ENCODE data around the gene LRRC2.
"Not testable (repeated sequence)": the region's sequence is repeated elsewhere in the genome, so short reads cannot be mapped to it uniquely, and the experiment has no call there.

Gene LRRC2

DNA sequence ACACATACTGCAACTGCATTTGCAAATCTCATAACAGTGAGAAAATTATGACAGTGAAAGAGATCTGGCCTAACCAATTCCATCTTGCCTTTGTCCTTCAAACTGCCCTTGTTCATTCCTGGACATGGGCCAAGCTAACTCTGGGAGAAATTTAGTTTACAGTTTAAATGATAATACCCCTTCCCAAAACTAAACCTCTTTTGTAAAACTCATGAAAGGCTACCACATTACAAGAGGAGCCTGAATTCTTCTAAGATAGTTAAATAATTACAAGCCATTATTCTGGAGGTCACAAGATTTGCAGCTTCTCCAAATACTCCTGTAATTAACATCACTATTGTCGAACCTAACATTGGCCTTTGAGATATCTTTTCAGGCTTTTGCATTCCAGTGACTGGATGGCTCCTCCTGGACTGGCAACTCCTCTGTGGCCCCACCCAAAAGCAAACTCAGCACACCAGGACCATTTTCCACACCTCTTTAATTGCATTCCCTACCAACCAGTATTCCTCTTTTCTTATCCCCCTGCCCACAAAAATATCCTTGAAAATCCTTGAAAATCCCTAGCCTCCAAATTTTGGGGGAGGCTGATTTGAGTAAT is 37.4 kb upstream of the LRRC2 start:
- no peak overlapping the region for H3K27ac ChIP-seq (ENCODE audit: low read depth, low read length, severe bottlenecking)
- H3K4me1 ChIP-seq (ENCODE audit: control insufficient read depth, insufficient read depth, low read length, poor library complexity, severe bottlenecking), result no peaks in the 10 kb centered on the region
- 27 to 33% methylated on average over 1 of the region's 1 CpG for whole genome bisulfite sequencing, 2 experiments (ENCODE audit: insufficient coverage in 2 of 2)
- H3K9me3 ChIP-seq (ENCODE audit: control insufficient read depth, low read length), result no peaks in the 10 kb centered on the region
- no peak overlapping the region for H3K4me3 ChIP-seq (ENCODE audit: extremely low read depth, insufficient read depth, low read length, poor library complexity, severe bottlenecking)
- no peaks in the 10 kb centered on the region for H3K36me3 ChIP-seq (ENCODE audit: control insufficient read depth, insufficient read depth, low read length)

DNA sequence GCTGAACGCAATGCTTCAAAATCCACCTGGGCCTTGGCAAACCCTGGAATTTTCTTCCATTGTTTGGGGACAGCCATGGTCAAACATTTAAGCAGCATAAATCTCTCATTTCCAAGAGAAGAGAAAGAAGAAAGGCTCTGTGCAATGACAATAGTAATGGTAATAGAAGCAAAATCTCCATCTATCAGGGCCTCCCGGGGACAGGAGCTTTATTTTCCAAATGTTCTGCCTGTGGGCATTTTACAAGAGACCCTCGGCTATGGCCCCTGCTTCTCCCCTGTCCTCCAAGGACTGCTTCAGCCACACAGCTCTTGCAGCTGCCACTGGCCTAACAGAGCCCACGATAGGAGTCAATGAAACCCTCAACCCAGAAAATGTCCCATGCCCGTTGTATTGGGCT is 33.5 kb upstream of the LRRC2 start:
- H3K4me3 ChIP-seq (ENCODE audit: extremely low read depth, insufficient read depth, low read length, poor library complexity, severe bottlenecking), result no peak overlapping the region
- no peaks in the 10 kb centered on the region for H3K36me3 ChIP-seq (ENCODE audit: control insufficient read depth, insufficient read depth, low read length)
- 61 to 67% methylated on average over 4 to 5 of the region's 5 CpGs for WGBS, 2 experiments (ENCODE audit: insufficient coverage in 2 of 2)
- no peak overlapping the region for H3K27ac ChIP-seq (ENCODE audit: low read depth, low read length, severe bottlenecking)
- no peaks in the 10 kb centered on the region for H3K9me3 ChIP-seq (ENCODE audit: control insufficient read depth, low read length)
- H3K4me1 ChIP-seq (ENCODE audit: control insufficient read depth, insufficient read depth, low read length, poor library complexity, severe bottlenecking), result no peaks in the 10 kb centered on the region

DNA sequence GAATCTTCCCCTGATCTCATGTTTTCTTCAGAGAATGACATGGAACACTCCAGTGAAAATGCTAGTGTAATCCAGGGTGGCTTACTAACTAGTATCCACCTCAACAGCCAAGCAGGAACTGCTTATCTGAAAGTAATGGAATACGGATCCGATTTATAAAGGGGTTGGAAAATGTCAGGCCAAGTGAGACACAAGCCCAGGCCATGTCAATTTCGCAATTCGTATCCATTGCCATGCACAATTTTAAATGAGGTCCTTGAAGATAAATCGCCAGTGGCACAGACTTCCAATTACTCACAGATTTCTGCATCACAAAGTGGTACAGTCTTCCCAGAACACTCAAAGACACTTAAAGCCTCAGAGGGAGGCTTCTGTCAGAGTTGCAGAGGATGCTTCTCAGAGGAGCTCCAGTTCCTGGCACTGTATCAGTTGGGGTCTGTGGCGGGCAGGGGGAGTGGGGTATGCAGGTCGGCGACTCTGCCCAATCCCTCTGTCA is 29.8 kb upstream of the LRRC2 start:
- H3K36me3 ChIP-seq (ENCODE audit: control insufficient read depth, insufficient read depth, low read length), result no peaks in the 10 kb centered on the region
- H3K9me3 ChIP-seq (ENCODE audit: control insufficient read depth, low read length), result no peaks in the 10 kb centered on the region
- 78 to 79% methylated on average over 4 to 5 of the region's 8 CpGs for WGBS, 2 experiments (ENCODE audit: insufficient coverage in 2 of 2)
- no peak overlapping the region for H3K27ac ChIP-seq (ENCODE audit: low read depth, low read length, severe bottlenecking)
- no peaks in the 10 kb centered on the region for H3K4me1 ChIP-seq (ENCODE audit: control insufficient read depth, insufficient read depth, low read length, poor library complexity, severe bottlenecking)
- no peak overlapping the region for H3K4me3 ChIP-seq (ENCODE audit: extremely low read depth, insufficient read depth, low read length, poor library complexity, severe bottlenecking)

DNA sequence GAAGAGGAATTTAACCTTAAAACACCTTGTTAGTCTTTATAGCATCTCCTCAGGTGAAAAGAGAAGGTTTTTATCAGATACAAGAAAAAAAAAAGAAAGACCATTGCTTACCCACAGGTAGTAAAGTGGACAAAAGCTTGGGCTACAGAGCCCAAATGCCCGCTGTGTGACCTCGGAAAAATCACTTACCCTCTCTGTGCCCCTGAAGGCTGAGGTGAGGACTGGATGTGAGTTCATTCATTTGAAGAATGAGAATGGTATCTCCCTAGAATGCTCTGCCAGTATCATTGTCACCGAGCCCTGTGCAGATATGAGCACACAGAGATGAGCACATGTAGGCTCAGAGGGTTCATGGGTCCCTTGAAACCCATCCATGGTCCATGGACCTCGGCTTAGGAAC is 28.6 kb upstream of the LRRC2 start:
- Histone ChIP-seq H3K4me1 (ENCODE audit: control insufficient read depth, insufficient read depth, low read length, poor library complexity, severe bottlenecking) (no peaks in the 10 kb centered on the region), H3K36me3 (ENCODE audit: control insufficient read depth, insufficient read depth, low read length) (no peaks in the 10 kb centered on the region), H3K4me3 (ENCODE audit: extremely low read depth, insufficient read depth, low read length, poor library complexity, severe bottlenecking) (no peak overlapping the region), H3K9me3 (ENCODE audit: control insufficient read depth, low read length) (no peaks in the 10 kb centered on the region), H3K27ac (ENCODE audit: low read depth, low read length, severe bottlenecking) (no peak overlapping the region)
- WGBS, 2 experiments (ENCODE audit: insufficient coverage in 2 of 2), result 97 to 100% methylated on average over 3 to 4 of the region's 4 CpGs

DNA sequence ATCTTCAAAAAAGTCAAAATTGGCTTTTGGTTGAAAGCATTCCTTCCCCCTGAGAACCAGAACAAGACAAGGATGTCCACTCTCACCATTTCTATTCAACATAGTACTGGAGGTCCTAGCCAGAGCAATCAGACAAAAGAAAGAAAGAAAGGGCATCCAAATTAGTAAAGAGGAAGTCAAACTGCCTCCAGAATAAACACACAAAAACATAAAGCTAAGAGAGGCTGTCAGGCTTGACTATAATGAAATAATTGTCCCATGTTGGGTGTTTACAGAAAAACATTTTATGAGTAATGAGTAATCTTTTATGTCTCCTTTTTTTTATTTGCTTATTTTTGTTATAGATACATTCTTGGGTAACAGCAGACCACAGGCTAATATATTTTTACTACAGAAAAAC is 27.9 kb upstream of the LRRC2 start:
- no peak overlapping the region for H3K4me3 ChIP-seq (ENCODE audit: extremely low read depth, insufficient read depth, low read length, poor library complexity, severe bottlenecking)
- no peaks in the 10 kb centered on the region for H3K36me3 ChIP-seq (ENCODE audit: control insufficient read depth, insufficient read depth, low read length)
- H3K9me3 ChIP-seq (ENCODE audit: control insufficient read depth, low read length), result no peaks in the 10 kb centered on the region
- no peak overlapping the region for H3K27ac ChIP-seq (ENCODE audit: low read depth, low read length, severe bottlenecking)
- H3K4me1 ChIP-seq (ENCODE audit: control insufficient read depth, insufficient read depth, low read length, poor library complexity, severe bottlenecking), result no peaks in the 10 kb centered on the region

DNA sequence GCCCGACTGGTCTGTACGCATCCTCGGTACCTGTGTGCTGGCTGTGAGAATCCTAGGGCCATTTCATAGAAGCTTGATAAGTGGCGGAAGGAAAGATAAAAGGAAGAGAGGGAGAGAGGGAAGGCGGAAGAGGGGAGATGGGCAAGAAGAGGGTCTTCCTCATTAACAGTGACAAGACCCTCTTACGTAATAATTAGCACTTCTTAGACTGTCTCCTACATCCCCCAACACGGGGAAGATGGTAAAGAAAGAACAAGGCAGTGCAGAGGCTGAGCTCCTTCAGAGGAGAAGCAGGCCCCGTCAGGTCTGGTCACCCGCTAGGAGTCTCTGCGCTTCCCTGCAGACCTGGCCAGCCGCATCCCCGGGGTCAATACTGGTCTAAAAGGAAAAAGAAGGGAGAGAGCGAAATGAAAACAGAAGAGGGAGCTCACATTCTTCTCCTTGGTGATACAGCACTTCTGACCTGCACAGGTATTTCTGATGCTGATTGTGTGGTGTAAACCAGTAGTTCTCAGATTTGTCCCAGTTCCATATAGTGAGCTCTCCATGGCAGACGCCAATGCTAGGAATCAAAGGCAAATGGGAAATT is 27.3 kb upstream of the LRRC2 start:
- 77 to 81% methylated on average over 6 of the region's 14 CpGs for WGBS, 2 experiments (ENCODE audit: insufficient coverage in 2 of 2)
- Histone ChIP-seq H3K4me3 (ENCODE audit: extremely low read depth, insufficient read depth, low read length, poor library complexity, severe bottlenecking) (no peak overlapping the region), H3K4me1 (ENCODE audit: control insufficient read depth, insufficient read depth, low read length, poor library complexity, severe bottlenecking) (no peaks in the 10 kb centered on the region), H3K27ac (ENCODE audit: low read depth, low read length, severe bottlenecking) (no peak overlapping the region), H3K9me3 (ENCODE audit: control insufficient read depth, low read length) (no peaks in the 10 kb centered on the region), H3K36me3 (ENCODE audit: control insufficient read depth, insufficient read depth, low read length) (no peaks in the 10 kb centered on the region)

DNA sequence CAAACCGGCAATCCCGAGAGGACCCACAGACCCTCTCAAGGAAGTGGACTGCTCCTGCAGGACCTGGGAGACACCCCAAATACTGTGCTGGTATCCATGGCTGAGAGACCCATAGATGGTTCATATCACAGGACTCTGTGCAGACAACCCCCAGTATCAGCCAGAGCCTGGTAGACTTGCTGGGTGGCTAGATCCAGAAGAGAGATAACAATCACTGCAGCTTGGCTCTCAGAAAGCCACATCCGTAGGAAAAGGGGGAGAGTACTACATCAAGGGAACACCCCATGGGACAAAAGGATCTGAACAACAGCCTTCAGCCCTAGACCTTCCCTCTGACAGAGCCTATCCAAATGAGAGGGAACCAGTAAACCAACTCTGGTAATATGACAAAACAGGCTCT is 21.2 kb upstream of the LRRC2 start:
- not testable (repeated sequence) for H3K4me3 ChIP-seq (ENCODE audit: extremely low read depth, insufficient read depth, low read length, poor library complexity, severe bottlenecking); H3K4me1 ChIP-seq (ENCODE audit: control insufficient read depth, insufficient read depth, low read length, poor library complexity, severe bottlenecking); H3K27ac ChIP-seq (ENCODE audit: low read depth, low read length, severe bottlenecking); H3K9me3 ChIP-seq (ENCODE audit: control insufficient read depth, low read length); H3K36me3 ChIP-seq (ENCODE audit: control insufficient read depth, insufficient read depth, low read length)
- 64 to 70% methylated on average over 2 of the region's 3 CpGs for WGBS, 2 experiments (ENCODE audit: insufficient coverage in 2 of 2)

DNA sequence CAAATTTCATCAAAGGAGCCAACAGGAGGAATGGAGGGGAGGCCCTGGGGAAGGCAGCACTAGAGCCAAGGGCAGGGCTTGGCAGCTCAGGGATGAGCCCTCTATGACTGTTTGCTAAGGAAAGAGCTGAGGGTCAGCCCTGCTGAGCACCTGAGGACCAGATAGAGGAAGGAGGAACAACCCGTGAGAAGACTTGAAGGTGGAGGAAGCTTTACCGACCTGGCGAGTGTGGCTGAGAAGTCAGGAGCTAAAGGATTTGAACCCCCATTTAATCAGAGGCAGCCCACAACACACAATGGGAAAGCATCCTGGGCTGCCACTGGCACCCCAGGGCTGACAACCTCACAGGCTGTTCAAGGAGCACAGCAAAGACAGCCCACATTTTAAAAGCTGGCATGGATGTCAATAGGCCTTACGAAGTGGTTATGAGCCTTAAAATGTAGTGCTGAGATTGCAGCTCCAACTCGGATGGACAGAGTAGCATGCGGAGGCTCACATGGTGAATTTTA is 20.7 kb upstream of the LRRC2 start:
- Histone ChIP-seq H3K27ac (ENCODE audit: low read depth, low read length, severe bottlenecking) (no peak overlapping the region), H3K4me3 (ENCODE audit: extremely low read depth, insufficient read depth, low read length, poor library complexity, severe bottlenecking) (no peak overlapping the region), H3K36me3 (ENCODE audit: control insufficient read depth, insufficient read depth, low read length) (no peaks in the 10 kb centered on the region), H3K4me1 (ENCODE audit: control insufficient read depth, insufficient read depth, low read length, poor library complexity, severe bottlenecking) (no peaks in the 10 kb centered on the region), H3K9me3 (ENCODE audit: control insufficient read depth, low read length) (no peaks in the 10 kb centered on the region)
- WGBS, 2 experiments (ENCODE audit: insufficient coverage in 2 of 2), result 87 to 91% methylated on average over 5 to 6 of the region's 6 CpGs

DNA sequence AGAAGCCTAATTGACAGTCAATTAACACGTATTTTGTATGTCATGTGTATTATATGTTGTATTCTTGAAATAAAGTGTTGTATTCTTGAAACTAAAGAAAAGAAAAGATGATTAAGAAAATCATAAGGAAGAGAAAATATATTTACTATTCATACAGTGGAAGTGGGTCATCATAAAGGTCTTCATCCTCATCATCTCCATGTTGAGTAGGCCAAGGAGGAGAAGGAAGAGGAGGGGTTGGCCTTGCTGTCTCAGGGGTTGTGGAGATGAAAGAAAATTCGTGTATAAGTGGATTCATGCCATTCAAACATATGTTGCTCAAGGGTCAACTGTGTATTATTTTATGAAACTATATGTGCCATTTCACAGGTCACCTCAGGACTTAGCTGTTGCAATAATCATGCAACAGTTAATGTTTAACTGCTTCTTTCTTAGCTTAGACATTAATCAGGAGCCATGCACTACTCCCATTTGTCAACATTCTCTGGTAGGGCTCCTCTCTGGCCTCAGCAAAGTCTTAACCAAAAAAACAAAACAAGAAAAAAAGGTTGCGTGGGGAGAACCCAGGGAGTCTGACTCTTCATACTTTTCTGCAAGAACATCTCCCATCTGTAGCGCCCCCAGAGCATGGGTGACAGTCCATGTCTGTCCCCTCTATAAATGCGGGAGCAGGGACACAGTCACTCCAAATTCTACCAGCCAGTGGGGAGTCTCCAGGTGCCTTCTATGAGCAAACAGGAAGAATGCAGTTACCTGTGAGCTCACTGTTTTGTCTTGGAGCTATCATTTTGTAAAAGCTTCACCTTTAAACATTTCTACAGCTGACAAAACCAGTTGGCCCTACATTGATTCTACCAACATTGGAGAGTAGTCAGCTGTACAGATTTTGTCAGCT is 19.9 kb upstream of the LRRC2 start:
- H3K9me3 ChIP-seq (ENCODE audit: control insufficient read depth, low read length), result no peaks in the 10 kb centered on the region
- H3K27ac ChIP-seq (ENCODE audit: low read depth, low read length, severe bottlenecking), result no peak overlapping the region
- no peaks in the 10 kb centered on the region for H3K36me3 ChIP-seq (ENCODE audit: control insufficient read depth, insufficient read depth, low read length)
- no peaks in the 10 kb centered on the region for H3K4me1 ChIP-seq (ENCODE audit: control insufficient read depth, insufficient read depth, low read length, poor library complexity, severe bottlenecking)
- WGBS, 2 experiments (ENCODE audit: insufficient coverage in 2 of 2), result 86 to 95% methylated on average over 3 of the region's 5 CpGs
- H3K4me3 ChIP-seq (ENCODE audit: extremely low read depth, insufficient read depth, low read length, poor library complexity, severe bottlenecking), result no peak overlapping the region

DNA sequence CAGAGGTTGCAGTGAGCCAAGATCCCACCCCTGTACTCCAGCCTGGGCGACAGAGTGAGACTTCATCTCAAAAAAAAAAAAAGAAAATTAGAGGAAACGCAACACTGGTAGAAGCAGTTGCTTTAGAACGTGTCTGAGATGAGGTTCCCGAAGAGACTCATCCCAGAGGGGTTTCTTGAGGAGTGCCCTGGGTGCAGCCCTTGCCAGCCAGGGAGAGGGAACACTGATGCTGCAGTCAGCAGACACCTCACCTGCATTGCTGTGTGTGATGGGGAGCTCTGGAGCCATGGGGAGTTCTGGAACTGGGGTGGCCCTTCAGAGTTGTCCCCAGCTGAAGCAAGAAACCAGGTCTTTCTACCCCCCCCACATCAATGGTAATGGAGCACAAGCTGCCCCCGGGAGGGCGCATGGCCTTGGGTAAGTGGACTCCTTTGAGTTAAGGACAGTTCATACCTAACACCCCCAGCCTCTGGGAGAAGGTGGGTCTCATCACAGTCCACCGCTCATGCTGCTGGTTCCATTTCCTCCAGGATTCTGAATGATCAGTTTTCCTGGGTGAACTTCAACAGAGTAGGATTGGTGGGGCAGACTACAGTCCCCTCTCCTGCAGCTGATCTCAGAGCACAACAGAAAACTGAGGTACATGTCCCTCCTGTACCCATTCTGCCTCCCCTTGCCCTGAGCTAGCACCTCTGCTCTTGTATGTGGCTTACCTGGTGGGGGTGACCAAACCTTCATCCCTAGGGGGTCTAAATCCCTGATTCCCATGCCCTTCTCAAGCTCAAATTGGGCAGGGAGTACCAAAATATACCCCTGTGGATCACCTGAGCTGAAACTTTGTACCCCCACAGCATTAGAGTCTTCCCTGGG is 18.7 kb upstream of the LRRC2 start:
- H3K36me3 ChIP-seq (ENCODE audit: control insufficient read depth, insufficient read depth, low read length), result no peaks in the 10 kb centered on the region
- 96 to 100% methylated on average over 3 to 5 of the region's 7 CpGs for WGBS, 2 experiments (ENCODE audit: insufficient coverage in 2 of 2)
- H3K9me3 ChIP-seq (ENCODE audit: control insufficient read depth, low read length), result no peaks in the 10 kb centered on the region
- no peaks in the 10 kb centered on the region for H3K4me1 ChIP-seq (ENCODE audit: control insufficient read depth, insufficient read depth, low read length, poor library complexity, severe bottlenecking)
- no peak overlapping the region for H3K27ac ChIP-seq (ENCODE audit: low read depth, low read length, severe bottlenecking)
- H3K4me3 ChIP-seq (ENCODE audit: extremely low read depth, insufficient read depth, low read length, poor library complexity, severe bottlenecking), result no peak overlapping the region
